HL-60/S4 treated with retinoic acid at 250 ng/mL for 4 days and 3 days (cell line): ENCODE data around the gene PRTG.

Experiments
- in situ Hi-C: fragments of 300-500 bp; cut with MboI; formaldehyde crosslinking; loops from 2 replicates; pipeline ENCODE4 v1.7.0; 2022; ENCODE audit warnings: low sequenced_read_pairs

Gene PRTG

GRCh38 chr15:55574096-55574495, 168.9 kb downstream of the PRTG start:
- in situ Hi-C loops, result no loop called here

- in situ Hi-C loops, result no loop called here
Measured at GRCh38 chr15:55573224-55573623, 169.7 kb downstream of the PRTG start.

GRCh38 chr15:55564347-55565145, 178.4 kb downstream of the PRTG start:
- in situ Hi-C loops, result no loop called here

- in situ Hi-C loops, result no loop called here
Measured at GRCh38 chr15:55562601-55563000, 180.4 kb downstream of the PRTG start.
